SK-N-SH (cell line): ENCODE results near the gene C1QTNF4. TPM values are rescaled to one million over a fixed set of nuclear protein-coding genes. Genes with fewer than 3 reads are reported as not detected.

Source experiments
- CTCF ChIA-PET: fragments of 300-600, 350-600 bp; formaldehyde crosslinking; extraction: SDS; loops from one replicate; lab custom pipeline; 2021; lab: Yijun Ruan, JAX
- POLR2A ChIA-PET: fragments of 350-600 bp; sonication (Branson Sonifier 250); formaldehyde crosslinking; extraction: SDS; loops from one replicate; lab custom pipeline; 2020; ENCODE audit warnings: antibody characterized with exemption, inconsistent platforms; lab: Yijun Ruan, JAX
- DNase-seq: peaks from one replicate; pipeline ENCODE4 v3.0.0; 2012
- H2AFZ ChIP-seq: fragments of 200-600 bp; sonication (generic); 2 replicates; pipeline ENCODE4 v1.8.1; 2016; ENCODE audit warnings: antibody characterized with exemption, mild to moderate bottlenecking, low read depth
- H3F3A ChIP-seq: fragments of 200-600 bp; sonication (generic); replicated peaks from 2 replicates; pipeline ENCODE3; 2016; ENCODE audit warnings: antibody characterized with exemption, mild to moderate bottlenecking; ENCODE audit not compliant: insufficient read depth
- H3K27ac ChIP-seq, 2 experiments: fragments of 200-500 bp in 1 of 2; fragments of 200-600 bp in 1 of 2; sonication (Bioruptor generic) in 1 of 2; sonication (generic), shearing (Covaris generic) in 1 of 2; 2 replicates each; pipeline versions ENCODE4 v1.5.1 to v1.6.1; 2014 to 2016; ENCODE audit warnings: low read depth in 2 of 2, inconsistent platforms in 1 of 2, low read length in 1 of 2, mild to moderate bottlenecking in 1 of 2, mixed read lengths in 1 of 2
- H3K27me3 ChIP-seq: fragments of 200-600 bp; sonication (generic), shearing (Covaris generic); 2 replicates; pipeline ENCODE4 v1.6.1; 2016; ENCODE audit warnings: mixed run types; ENCODE audit not compliant: insufficient read depth
- H3K36me3 ChIP-seq, 2 experiments: fragments of 200-500 bp in 1 of 2; fragments of 200-600 bp in 1 of 2; sonication (Bioruptor generic) in 1 of 2; sonication (generic) in 1 of 2; replicated peaks in 1 of 2; 2 replicates each; pipeline versions ENCODE3 to v1.5.1; 2014 to 2016; ENCODE audit warnings: low read length in 1 of 2, mild to moderate bottlenecking in 1 of 2; ENCODE audit not compliant: insufficient read depth in 2 of 2, control insufficient read depth in 1 of 2
- H3K4me1 ChIP-seq, 2 experiments: fragments of 200-500 bp in 1 of 2; fragments of 200-600 bp in 1 of 2; sonication (Bioruptor generic) in 1 of 2; sonication (generic), shearing (Covaris generic) in 1 of 2; 2 replicates each; pipeline versions ENCODE4 v1.5.1 to v1.6.1; 2014 to 2016; ENCODE audit warnings: low read depth in 1 of 2, low read length in 1 of 2, mixed run types in 1 of 2; ENCODE audit not compliant: insufficient read depth in 2 of 2, control insufficient read depth in 1 of 2
- H3K4me2 ChIP-seq: fragments of 200-600 bp; sonication (generic), shearing (Covaris generic); 2 replicates; pipeline ENCODE4 v1.6.1; 2017; ENCODE audit warnings: mixed run types
- H3K4me3 ChIP-seq, 2 experiments: fragments of 200-500 bp in 1 of 2; fragments of 200-600 bp in 1 of 2; sonication (Bioruptor generic) in 1 of 2; sonication (generic), shearing (Covaris generic) in 1 of 2; 2 replicates each; pipeline versions ENCODE4 v1.5.1 to v1.8.1; 2014 to 2016; ENCODE audit warnings: low read depth in 2 of 2, inconsistent platforms in 1 of 2, low read length in 1 of 2, mild to moderate bottlenecking in 1 of 2, mixed read lengths in 1 of 2, moderate library complexity in 1 of 2
- H3K79me2 ChIP-seq: fragments of 200-600 bp; sonication (generic); 2 replicates; pipeline ENCODE4 v1.8.1; 2017; ENCODE audit warnings: mild to moderate bottlenecking; ENCODE audit not compliant: insufficient read depth
- H3K9ac ChIP-seq: fragments of 200-600 bp; sonication (generic); 2 replicates; pipeline ENCODE4 v1.6.1; 2017; ENCODE audit warnings: mixed run types
- H3K9me2 ChIP-seq: fragments of 200-600 bp; sonication (generic); 2 replicates; pipeline ENCODE4 v1.6.1; 2017; ENCODE audit warnings: mixed run types
- H3K9me3 ChIP-seq: fragments of 200-600 bp; sonication (generic); 2 replicates; pipeline ENCODE4 v1.6.1; 2017; ENCODE audit warnings: mixed run types, mild to moderate bottlenecking, moderate library complexity
- H4K20me1 ChIP-seq: fragments of 200-600 bp; sonication (generic); 2 replicates; pipeline ENCODE4 v1.6.1; 2017; ENCODE audit warnings: mild to moderate bottlenecking, mixed run types; ENCODE audit not compliant: insufficient read depth
- CHD2 ChIP-seq: fragments of 150-350 bp; IDR thresholded peaks from 2 replicates; pipeline ENCODE4 v1.6.1; 2018; ENCODE audit warnings: low read length; ENCODE audit not compliant: partially characterized antibody
- EZH2phosphoT487 ChIP-seq: fragments of 200-600 bp; sonication (generic); IDR thresholded peaks from 2 replicates; pipeline ENCODE4 v1.6.1; 2017; ENCODE audit warnings: low read depth, mixed run types, mild to moderate bottlenecking, antibody characterized with exemption, moderate library complexity, borderline replicate concordance
- FOSL2 ChIP-seq: IDR thresholded peaks from 2 replicates; pipeline ENCODE4 v1.4.0; 2012; ENCODE audit warnings: low read depth, mild to moderate bottlenecking, moderate library complexity, borderline replicate concordance
- GABPA ChIP-seq: IDR thresholded peaks from 2 replicates; pipeline ENCODE4 v1.4.0; 2012; ENCODE audit warnings: low read depth, mild to moderate bottlenecking
- JUND ChIP-seq: IDR thresholded peaks from 2 replicates; pipeline ENCODE4 v1.4.0; 2012
- MEF2A ChIP-seq: IDR thresholded peaks from 2 replicates; pipeline ENCODE4 v1.4.0; 2012; ENCODE audit warnings: low read depth, borderline replicate concordance
- NRF1 ChIP-seq: IDR thresholded peaks from 2 replicates; pipeline ENCODE4 v1.6.1; 2012; ENCODE audit warnings: low read depth, mild to moderate bottlenecking, low read length
- RCOR1 ChIP-seq: fragments of 150-350 bp; IDR thresholded peaks from 2 replicates; pipeline ENCODE4 v1.6.1; 2017; ENCODE audit warnings: antibody characterized with exemption, low read length
- RFX5 ChIP-seq: IDR thresholded peaks from 2 replicates; pipeline ENCODE4 v1.6.1; 2012; ENCODE audit warnings: mild to moderate bottlenecking, improper control_type of control experiment, low read length
- TCF12 ChIP-seq: IDR thresholded peaks from 2 replicates; pipeline ENCODE4 v1.4.0; 2012
- YY1 ChIP-seq: IDR thresholded peaks from 2 replicates; pipeline ENCODE4 v1.4.0; 2012; ENCODE audit warnings: low read depth, mild to moderate bottlenecking
- WGBS: methylation state at CpG from one replicate; pipeline ENCODE4 v1.1.6; 2017; ENCODE audit warnings: low lambda C conversion rate; 5-methylcytosine and 5-hydroxymethylcytosine counted together
- polyA plus RNA-seq, 3 experiments: library from polyadenylated mRNA; depleted of rRNA; stranded (reverse); fragments of >200 nt; gene quantifications; 2 replicates each; pipeline ENCODE4 v1.2.3, GENCODE V29; 2012
- TF ChIP-seq, protein P1 (sequence below): IDR thresholded peaks from 2 replicates; pipeline ENCODE4 v1.4.0; 2012; ENCODE audit warnings: low read depth
- TF ChIP-seq, protein P2 (sequence below): fragments of 150-350 bp; IDR thresholded peaks from 2 replicates; pipeline ENCODE4 v1.6.1; 2017; ENCODE audit warnings: antibody characterized with exemption, low read length, low read depth, borderline replicate concordance
- TF ChIP-seq, protein P3 (sequence below): fragments of 200-600 bp; sonication (generic); IDR thresholded peaks from 2 replicates; pipeline ENCODE4 v1.6.1; 2017; ENCODE audit warnings: antibody characterized with exemption, mild to moderate bottlenecking, moderate library complexity
- TF ChIP-seq, protein P4 (sequence below): fragments of 150-350 bp; IDR thresholded peaks from 2 replicates; pipeline ENCODE4 v1.6.1; 2016; ENCODE audit warnings: mild to moderate bottlenecking, low read depth, low read length
- TF ChIP-seq, protein P5 (sequence below): IDR thresholded peaks from 2 replicates; pipeline ENCODE4 v1.4.0; 2012; ENCODE audit warnings: low read depth, borderline replicate concordance

The C1QTNF4 gene
- polyA plus RNA-seq, 1 of the 3 experiments (the other 2 are of a cell fraction): 0.08 TPM

DNA sequence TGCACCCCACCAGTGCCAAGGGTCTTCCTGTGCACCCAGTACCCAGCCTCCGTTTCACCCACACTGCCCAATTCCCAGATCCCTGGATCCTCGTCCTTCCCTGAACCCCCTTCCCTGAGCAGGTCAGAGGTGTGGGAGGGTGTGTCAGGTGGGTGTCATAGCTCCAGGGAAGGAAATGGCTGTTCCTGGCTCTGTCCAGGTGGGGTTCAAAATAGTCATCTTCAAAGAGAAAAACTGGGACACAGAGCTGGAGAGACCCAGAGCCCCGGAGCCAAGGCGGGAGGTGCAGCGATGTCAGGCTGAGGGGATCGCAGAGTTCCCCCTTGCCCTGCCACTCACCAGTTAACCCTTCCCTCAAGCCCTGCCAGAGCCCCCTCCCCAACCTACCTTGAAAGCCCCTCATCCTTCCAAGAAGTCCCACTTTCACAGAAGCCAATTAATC, 698 bp downstream of the C1QTNF4 start:
- peaks cover 0 to 9% of the 10 kb centered on the region in 2 experiments; a peak in 1 of 4 replicates for H3K4me1 ChIP-seq
- H4K20me1 ChIP-seq: no peaks in the 10 kb centered on the region
- peak overlapping the region; percentile 88 for H3K4me2 ChIP-seq
- peaks cover 13% of the 10 kb centered on the region; the same call in 1 of the 2 replicates for H3K27me3 ChIP-seq
- peak overlapping the region; percentile 17; the same call in 1 of the 2 replicates for H3K9ac ChIP-seq
- no peaks in the 10 kb centered on the region for H3F3A ChIP-seq
- H2AFZ ChIP-seq: peak overlapping the region; percentile 78; the same call in 1 of the 2 replicates
- H3K36me3 ChIP-seq: no peaks in the 10 kb centered on the region
- peak overlapping the region; percentile 54 to 67 for H3K4me3 ChIP-seq
- POLR2A ChIA-PET: no interaction called here
- CTCF ChIA-PET: interaction anchor here (1.5 kb wide), 1 partner anchor 15 kb away, joined by 3 read pairs; no protein-coding TSS in a partner anchor
- 46% methylated on average over 5 of the region's 6 CpGs for WGBS
- no peaks in the 10 kb centered on the region for H3K9me3 ChIP-seq
- H3K27ac ChIP-seq: no peak overlapping the region
- DNase-seq: peak; percentile 57
- no peaks in the 10 kb centered on the region for H3K9me2 ChIP-seq
- TF ChIP-seq GABPA: no peak
- no peaks in the 10 kb centered on the region for H3K79me2 ChIP-seq

DNA sequence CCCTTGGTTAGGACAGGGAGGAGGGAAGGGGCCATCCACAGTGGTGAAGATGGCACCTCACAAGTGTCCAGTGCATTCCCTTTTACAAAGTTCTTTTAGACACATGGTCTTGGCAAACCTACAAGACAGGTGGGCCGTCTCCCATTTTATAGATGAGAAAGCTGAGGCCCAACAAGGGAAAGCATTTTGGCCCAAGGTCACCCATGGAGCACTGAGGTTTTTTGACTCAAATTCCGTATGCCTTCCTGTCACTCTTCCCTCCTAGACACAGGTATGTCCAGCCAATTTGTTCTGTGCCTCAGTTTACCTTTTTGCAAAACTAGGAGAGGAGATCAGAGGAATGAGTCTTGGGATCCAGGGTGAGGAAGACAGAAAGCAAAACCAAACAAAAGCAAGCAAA, 1.2 kb downstream of the C1QTNF4 start:
- H3K9ac ChIP-seq: no peak overlapping the region
- H3K27ac ChIP-seq: no peak overlapping the region
- H3K9me3 ChIP-seq: no peaks in the 10 kb centered on the region
- CTCF ChIA-PET: interaction anchor here (0.9 kb wide), 1 partner anchor 41 kb away, joined by 3 read pairs; no protein-coding TSS in a partner anchor
- 64% methylated on average over 2 of the region's 2 CpGs for WGBS
- no peaks in the 10 kb centered on the region for H3K9me2 ChIP-seq
- POLR2A ChIA-PET: no interaction called here
- H3K27me3 ChIP-seq: peaks cover 13% of the 10 kb centered on the region; the same call in 1 of the 2 replicates
- H3F3A ChIP-seq: no peaks in the 10 kb centered on the region
- H3K4me2 ChIP-seq: no peak overlapping the region
- peaks cover 0 to 9% of the 10 kb centered on the region in 2 experiments; a peak in 1 of 4 replicates for H3K4me1 ChIP-seq
- DNase-seq: no peak
- H3K4me3 ChIP-seq: no peak overlapping the region
- no peaks in the 10 kb centered on the region for H3K36me3 ChIP-seq
- no peak overlapping the region for H2AFZ ChIP-seq
- no peaks in the 10 kb centered on the region for H3K79me2 ChIP-seq
- TF ChIP-seq RCOR1: no peak
- no peak for TF ChIP-seq JUND
- H4K20me1 ChIP-seq: no peaks in the 10 kb centered on the region

DNA sequence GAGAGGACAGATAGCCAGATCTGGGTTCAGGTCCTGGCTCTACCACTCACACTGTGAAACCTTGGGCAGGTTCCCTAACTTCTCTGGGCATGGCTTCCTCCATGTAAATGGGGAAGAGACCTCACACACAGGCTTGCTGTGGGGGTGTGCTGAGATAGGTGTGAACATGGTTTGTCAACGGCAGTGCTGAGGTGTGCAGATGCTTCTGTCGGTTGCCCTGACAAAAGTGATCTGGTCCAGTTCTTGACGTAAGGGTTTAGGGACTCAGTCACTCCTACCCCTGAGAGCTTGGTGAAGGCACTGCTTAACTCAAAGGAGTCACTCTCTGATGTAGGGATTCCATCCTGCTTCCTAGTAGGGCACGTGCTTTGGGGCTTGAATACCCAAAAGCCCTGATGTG, 2.0 kb downstream of the C1QTNF4 start:
- no peaks in the 10 kb centered on the region for H3F3A ChIP-seq
- H3K4me1 ChIP-seq: peaks cover 0 to 9% of the 10 kb centered on the region in 2 experiments; a peak in 1 of 4 replicates
- no peak for DNase-seq
- H3K9me3 ChIP-seq: no peaks in the 10 kb centered on the region
- H3K27ac ChIP-seq: no peak overlapping the region
- H4K20me1 ChIP-seq: no peaks in the 10 kb centered on the region
- peaks cover 13% of the 10 kb centered on the region; the same call in 1 of the 2 replicates for H3K27me3 ChIP-seq
- ChIA-PET CTCF (interaction anchor here (0.9 to 1.1 kb wide), 2 partner anchors 25 to 40 kb away, joined by 3 read pairs; no protein-coding TSS in a partner anchor), POLR2A (no interaction called here)
- no peak overlapping the region for H3K4me3 ChIP-seq
- H3K9ac ChIP-seq: no peak overlapping the region
- no peak overlapping the region for H2AFZ ChIP-seq
- 85% methylated on average over 4 of the region's 4 CpGs for WGBS
- no peaks in the 10 kb centered on the region for H3K9me2 ChIP-seq
- no peaks in the 10 kb centered on the region for H3K36me3 ChIP-seq
- H3K79me2 ChIP-seq: no peaks in the 10 kb centered on the region
- no peak overlapping the region for H3K4me2 ChIP-seq
- TF ChIP-seq, protein P1, sequence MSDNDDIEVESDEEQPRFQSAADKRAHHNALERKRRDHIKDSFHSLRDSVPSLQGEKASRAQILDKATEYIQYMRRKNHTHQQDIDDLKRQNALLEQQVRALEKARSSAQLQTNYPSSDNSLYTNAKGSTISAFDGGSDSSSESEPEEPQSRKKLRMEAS: no peak
- TF ChIP-seq RFX5 (no peak), CHD2 (no peak), FOSL2 (no peak), MEF2A (no peak), NRF1 (no peak), TCF12 (no peak), YY1 (no peak), EZH2phosphoT487 (no peak)
- TF ChIP-seq, protein P2, sequence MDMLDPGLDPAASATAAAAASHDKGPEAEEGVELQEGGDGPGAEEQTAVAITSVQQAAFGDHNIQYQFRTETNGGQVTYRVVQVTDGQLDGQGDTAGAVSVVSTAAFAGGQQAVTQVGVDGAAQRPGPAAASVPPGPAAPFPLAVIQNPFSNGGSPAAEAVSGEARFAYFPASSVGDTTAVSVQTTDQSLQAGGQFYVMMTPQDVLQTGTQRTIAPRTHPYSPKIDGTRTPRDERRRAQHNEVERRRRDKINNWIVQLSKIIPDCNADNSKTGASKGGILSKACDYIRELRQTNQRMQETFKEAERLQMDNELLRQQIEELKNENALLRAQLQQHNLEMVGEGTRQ: no peak
- TF ChIP-seq, protein P3, sequence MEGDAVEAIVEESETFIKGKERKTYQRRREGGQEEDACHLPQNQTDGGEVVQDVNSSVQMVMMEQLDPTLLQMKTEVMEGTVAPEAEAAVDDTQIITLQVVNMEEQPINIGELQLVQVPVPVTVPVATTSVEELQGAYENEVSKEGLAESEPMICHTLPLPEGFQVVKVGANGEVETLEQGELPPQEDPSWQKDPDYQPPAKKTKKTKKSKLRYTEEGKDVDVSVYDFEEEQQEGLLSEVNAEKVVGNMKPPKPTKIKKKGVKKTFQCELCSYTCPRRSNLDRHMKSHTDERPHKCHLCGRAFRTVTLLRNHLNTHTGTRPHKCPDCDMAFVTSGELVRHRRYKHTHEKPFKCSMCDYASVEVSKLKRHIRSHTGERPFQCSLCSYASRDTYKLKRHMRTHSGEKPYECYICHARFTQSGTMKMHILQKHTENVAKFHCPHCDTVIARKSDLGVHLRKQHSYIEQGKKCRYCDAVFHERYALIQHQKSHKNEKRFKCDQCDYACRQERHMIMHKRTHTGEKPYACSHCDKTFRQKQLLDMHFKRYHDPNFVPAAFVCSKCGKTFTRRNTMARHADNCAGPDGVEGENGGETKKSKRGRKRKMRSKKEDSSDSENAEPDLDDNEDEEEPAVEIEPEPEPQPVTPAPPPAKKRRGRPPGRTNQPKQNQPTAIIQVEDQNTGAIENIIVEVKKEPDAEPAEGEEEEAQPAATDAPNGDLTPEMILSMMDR: no peak
- TF ChIP-seq, protein P4, sequence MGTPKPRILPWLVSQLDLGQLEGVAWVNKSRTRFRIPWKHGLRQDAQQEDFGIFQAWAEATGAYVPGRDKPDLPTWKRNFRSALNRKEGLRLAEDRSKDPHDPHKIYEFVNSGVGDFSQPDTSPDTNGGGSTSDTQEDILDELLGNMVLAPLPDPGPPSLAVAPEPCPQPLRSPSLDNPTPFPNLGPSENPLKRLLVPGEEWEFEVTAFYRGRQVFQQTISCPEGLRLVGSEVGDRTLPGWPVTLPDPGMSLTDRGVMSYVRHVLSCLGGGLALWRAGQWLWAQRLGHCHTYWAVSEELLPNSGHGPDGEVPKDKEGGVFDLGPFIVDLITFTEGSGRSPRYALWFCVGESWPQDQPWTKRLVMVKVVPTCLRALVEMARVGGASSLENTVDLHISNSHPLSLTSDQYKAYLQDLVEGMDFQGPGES: no peak
- TF ChIP-seq, protein P5, sequence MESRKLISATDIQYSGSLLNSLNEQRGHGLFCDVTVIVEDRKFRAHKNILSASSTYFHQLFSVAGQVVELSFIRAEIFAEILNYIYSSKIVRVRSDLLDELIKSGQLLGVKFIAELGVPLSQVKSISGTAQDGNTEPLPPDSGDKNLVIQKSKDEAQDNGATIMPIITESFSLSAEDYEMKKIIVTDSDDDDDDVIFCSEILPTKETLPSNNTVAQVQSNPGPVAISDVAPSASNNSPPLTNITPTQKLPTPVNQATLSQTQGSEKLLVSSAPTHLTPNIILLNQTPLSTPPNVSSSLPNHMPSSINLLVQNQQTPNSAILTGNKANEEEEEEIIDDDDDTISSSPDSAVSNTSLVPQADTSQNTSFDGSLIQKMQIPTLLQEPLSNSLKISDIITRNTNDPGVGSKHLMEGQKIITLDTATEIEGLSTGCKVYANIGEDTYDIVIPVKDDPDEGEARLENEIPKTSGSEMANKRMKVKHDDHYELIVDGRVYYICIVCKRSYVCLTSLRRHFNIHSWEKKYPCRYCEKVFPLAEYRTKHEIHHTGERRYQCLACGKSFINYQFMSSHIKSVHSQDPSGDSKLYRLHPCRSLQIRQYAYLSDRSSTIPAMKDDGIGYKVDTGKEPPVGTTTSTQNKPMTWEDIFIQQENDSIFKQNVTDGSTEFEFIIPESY: no peak
